Sigmoid colon (tissue), 7 donors: ENCODE measurements around the gene ID3. TPM values are rescaled to one million over a fixed set of nuclear protein-coding genes. Genes with fewer than 3 reads are reported as not detected.

Experiments used
- DNase-seq: peaks from one replicate; pipeline ENCODE4 v3.0.0-alpha.2; 2019
- H3K27ac ChIP-seq, 4 donors: fragments of 200-600 bp; sonication (generic); one replicate each; pipeline ENCODE4 v1.5.1; 2016 to 2019; ENCODE audit warnings: mild to moderate bottlenecking in 1 of 4
- H3K27me3 ChIP-seq, 3 donors: fragments of 200-600 bp; sonication (generic); one replicate each; pipeline ENCODE4 v1.5.1; 2019; ENCODE audit warnings: mild to moderate bottlenecking in 1 of 3
- H3K36me3 ChIP-seq, 4 donors: fragments of 200-600 bp; sonication (generic); one replicate each; pipeline ENCODE4 v1.5.1; 2016 to 2019
- H3K4me1 ChIP-seq, 4 donors: fragments of 200-600 bp; sonication (generic); one replicate each; pipeline ENCODE4 v1.5.1; 2017 to 2019
- H3K4me3 ChIP-seq, 4 donors: fragments of 200-600 bp; sonication (generic); one replicate each; pipeline ENCODE4 v1.5.1; 2017 to 2019; ENCODE audit warnings: mild to moderate bottlenecking in 2 of 4, moderate library complexity in 1 of 4
- H3K9me3 ChIP-seq, 4 donors: fragments of 200-600 bp in 3 of 4; sonication (generic) in 3 of 4; one replicate each; pipeline versions ENCODE4 v1.5.1 to v1.6.1; 2013 to 2019
- CTCF ChIP-seq, 4 experiments: fragments of 450-650 bp in 3 of 4; fragments of 200-600 bp in 1 of 4; IDR thresholded peaks; one replicate each; pipeline ENCODE4 v1.5.1; 2016 to 2019; ENCODE audit warnings: antibody characterized with exemption in 4 of 4, mild to moderate bottlenecking in 3 of 4, moderate library complexity in 2 of 4
- EP300 ChIP-seq, 4 donors: sonication (generic); formaldehyde crosslinking; IDR thresholded peaks; one replicate each; pipeline ENCODE4 v1.6.1; 2017; ENCODE audit warnings: antibody characterized with exemption in 4 of 4
- POLR2A ChIP-seq, 2 donors: fragments of 450-650 bp; IDR thresholded peaks; one replicate each; pipeline ENCODE4 v1.6.1; 2016; ENCODE audit warnings: antibody characterized with exemption in 2 of 2, mild to moderate bottlenecking in 2 of 2, moderate library complexity in 2 of 2
- POLR2AphosphoS5 ChIP-seq, 4 donors: sonication (generic); formaldehyde crosslinking; IDR thresholded peaks; one replicate each; pipeline ENCODE4 v1.6.1; 2017; ENCODE audit warnings: antibody characterized with exemption in 4 of 4
- WGBS, 2 donors: extraction: QIAGEN DNeasy Blood & Tissue Kit; methylation state at CpG; one replicate each; pipeline ENCODE4 v1.1.7; 2013; 5-methylcytosine and 5-hydroxymethylcytosine counted together
- intact Hi-C: fragments of 100-400 bp; cut with DNase I; formaldehyde crosslinking; loops from one replicate; pipeline ENCODE4 v1.15.1; 2023
- polyA plus RNA-seq, 3 donors: library from polyadenylated mRNA; stranded (reverse); fragments of 200-250 nt; gene quantifications; one replicate each; pipeline ENCODE4 v1.2.3, GENCODE V29; 2013
- total RNA-seq, 4 donors: library from RNA; depleted of rRNA; stranded (reverse); fragments of >200 nt; gene quantifications; one replicate each; pipeline ENCODE4 v1.1.0, GENCODE V29; 2016
- donor health status: healthy with polysubstance abuse.
- donor health status: Bipolar disorder and iron deficiency.
- donor health status: healthy.

Gene ID3
- total and polyA plus RNA-seq, 7 donors = 72.1 to 232 (median 114) TPM

GRCh38 chr1:23568608-23569383 is 9.5 kb upstream of the ID3 start:
- no peaks in the 10 kb centered on the region for H3K9me3 ChIP-seq
- TF ChIP-seq POLR2AphosphoS5 (IDR thresholded peaks at IDR 0.05) = no peak
- 29 to 49% methylated on average over 16 of the region's 16 CpGs for WGBS, 2 donors
- H3K27ac ChIP-seq = peak overlapping the region; percentile 75 to 83 (median 82)
- H3K4me1 ChIP-seq = peaks cover 0 to 19% (median 16%) of the 10 kb centered on the region in 4 donors
- intact Hi-C loops = no loop called here
- peak overlapping the region; percentile 46 to 87 (median 64) for H3K4me3 ChIP-seq
- H3K36me3 ChIP-seq = no peaks in the 10 kb centered on the region
- peak; percentile 66 for DNase-seq
- no peaks in the 10 kb centered on the region for H3K27me3 ChIP-seq

- Histone ChIP-seq H3K9me3 (no peaks in the 10 kb centered on the region), H3K27ac (peak overlapping the region; percentile 75 to 83 (median 82)), H3K36me3 (no peaks in the 10 kb centered on the region), H3K4me3 (peak overlapping the region; percentile 46 to 87 (median 64)), H3K4me1 (peaks cover 0 to 24% (median 21%) of the 10 kb centered on the region in 4 donors), H3K27me3 (no peaks in the 10 kb centered on the region)
- 1 to 2% methylated on average over 66 of the region's 66 CpGs for WGBS, 2 donors
- TF ChIP-seq POLR2A (IDR thresholded peaks at IDR 0.05) (no peak), EP300 (IDR thresholded peaks at IDR 0.05) (no peak), CTCF (IDR thresholded peaks at IDR 0.05) (no peak), POLR2AphosphoS5 (IDR thresholded peaks at IDR 0.05) (no peak)
- intact Hi-C loops = no loop called here
- peak; percentile 64 for DNase-seq
Measured at GRCh38 chr1:23567996-23568607, 8.8 kb upstream of the ID3 start.

- H3K9me3 ChIP-seq = no peaks in the 10 kb centered on the region
- peak; percentile 61 for DNase-seq
- TF ChIP-seq EP300 (IDR thresholded peaks at IDR 0.05) (no peak), POLR2AphosphoS5 (IDR thresholded peaks at IDR 0.05) (no peak), POLR2A (IDR thresholded peaks at IDR 0.05) (no peak), CTCF (IDR thresholded peaks at IDR 0.05) (no peak)
- WGBS, 2 donors = 54 to 70% methylated on average over 15 of the region's 15 CpGs
- peak overlapping the region; percentile 46 to 87 (median 64) for H3K4me3 ChIP-seq
- no peaks in the 10 kb centered on the region for H3K36me3 ChIP-seq
- intact Hi-C loops = no loop called here
- no peaks in the 10 kb centered on the region for H3K27me3 ChIP-seq
- peaks cover 0 to 29% (median 26%) of the 10 kb centered on the region in 4 donors for H3K4me1 ChIP-seq
- H3K27ac ChIP-seq = peak overlapping the region; percentile 75 to 83 (median 82)
Measured at GRCh38 chr1:23567629-23567995, 8.3 kb upstream of the ID3 start.

DNA sequence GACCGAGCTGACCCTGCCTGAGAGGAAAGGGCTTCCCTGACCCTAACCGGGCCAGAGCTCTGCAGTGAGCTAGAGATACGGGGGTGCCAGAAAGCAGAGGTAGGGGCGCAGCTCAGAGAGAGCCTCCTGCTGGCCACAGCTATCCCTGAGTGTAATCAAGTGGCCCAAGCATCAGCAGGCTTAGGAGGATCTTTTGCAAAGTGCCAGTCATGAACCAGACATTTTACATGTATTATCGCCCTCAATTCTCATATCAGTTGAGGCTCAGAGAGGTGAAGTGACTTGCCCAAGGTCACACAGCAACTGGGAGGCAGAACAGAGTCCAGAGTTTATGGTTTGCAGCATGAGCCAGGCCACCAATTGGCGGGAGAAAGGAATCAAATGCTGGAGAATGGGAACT is 7.0 kb upstream of the ID3 start:
- Histone ChIP-seq H3K36me3 (no peaks in the 10 kb centered on the region), H3K4me3 (no peak overlapping the region), H3K4me1 (peaks cover 0 to 39% (median 37%) of the 10 kb centered on the region in 4 donors), H3K9me3 (no peaks in the 10 kb centered on the region), H3K27me3 (no peaks in the 10 kb centered on the region), H3K27ac (peak overlapping the region in 2 of 4 donors; percentile 96)
- intact Hi-C loops = no loop called here
- WGBS, 2 donors = 88 to 91% methylated on average over 6 of the region's 6 CpGs
- no peak for DNase-seq
- TF ChIP-seq EP300 (IDR thresholded peaks at IDR 0.05) = no peak

- H3K4me3 ChIP-seq = no peak overlapping the region
- H3K9me3 ChIP-seq = no peaks in the 10 kb centered on the region
- H3K27me3 ChIP-seq = no peaks in the 10 kb centered on the region
- no peak for DNase-seq
- intact Hi-C loops = no loop called here
- peak overlapping the region in 3 of 4 donors; percentile 96 for H3K27ac ChIP-seq
- TF ChIP-seq POLR2A (IDR thresholded peaks at IDR 0.05) = no peak
- TF ChIP-seq POLR2AphosphoS5 (IDR thresholded peaks at IDR 0.05) = no peak
- no peak for TF ChIP-seq CTCF (IDR thresholded peaks at IDR 0.05)
- TF ChIP-seq EP300 (IDR thresholded peaks at IDR 0.05) = no peak
- peaks cover 0 to 44% (median 42%) of the 10 kb centered on the region in 4 donors for H3K4me1 ChIP-seq
- no peaks in the 10 kb centered on the region for H3K36me3 ChIP-seq
- 89 to 93% methylated on average over 3 of the region's 3 CpGs for WGBS, 2 donors
Measured at GRCh38 chr1:23565776-23566175, 6.5 kb upstream of the ID3 start.
